DND-41 (cell line): Measurements from ENCODE around the gene FAM193B.

Experiments used
- ATAC-seq: fragments of 200-7000 bp; cut with Tn5 transposase; 3 replicates; pipeline ENCODE4 v1.9.1; 2021; ENCODE audit warnings: low read depth; ENCODE audit not compliant: insufficient read depth
- DNase-seq: peaks from one replicate; pipeline ENCODE4 v3.0.0-alpha.2; 2020
- H2AFZ ChIP-seq: 2 replicates; pipeline ENCODE4 v1.6.0; 2012; ENCODE audit warnings: low read depth, low read length
- H3K27ac ChIP-seq: 2 replicates; pipeline ENCODE4 v1.5.1; 2012; ENCODE audit warnings: low read length, inconsistent platforms
- H3K27me3 ChIP-seq: fragments of 200-600 bp; sonication (generic); 2 replicates; pipeline ENCODE4 v1.6.0; 2012; ENCODE audit warnings: low read length, mild to moderate bottlenecking, inconsistent platforms; ENCODE audit not compliant: insufficient read depth, poor library complexity
- H3K36me3 ChIP-seq: 2 replicates; pipeline ENCODE4 v1.5.1; 2012; ENCODE audit warnings: low read length, inconsistent platforms; ENCODE audit not compliant: insufficient read depth
- H3K4me1 ChIP-seq: 2 replicates; pipeline ENCODE4 v1.5.1; 2012; ENCODE audit warnings: mild to moderate bottlenecking, low read length; ENCODE audit not compliant: insufficient read depth
- H3K4me2 ChIP-seq: 2 replicates; pipeline ENCODE4 v1.6.0; 2012; ENCODE audit warnings: mild to moderate bottlenecking, moderate library complexity, low read length, inconsistent platforms; ENCODE audit not compliant: insufficient read depth
- H3K4me3 ChIP-seq, 2 experiments: fragments of 200-600 bp in 1 of 2; shearing (Covaris generic) in 1 of 2; 2 replicates each; pipeline ENCODE4 v1.5.1; 2012 to 2016; ENCODE audit warnings: inconsistent platforms in 2 of 2, low read length in 2 of 2, mild to moderate bottlenecking in 2 of 2, low read depth in 1 of 2, moderate library complexity in 1 of 2
- H3K79me2 ChIP-seq: 2 replicates; pipeline ENCODE4 v1.6.0; 2012; ENCODE audit warnings: low read length, inconsistent platforms; ENCODE audit not compliant: insufficient read depth
- H3K9ac ChIP-seq: 2 replicates; pipeline ENCODE4 v1.6.0; 2012; ENCODE audit warnings: low read depth, mild to moderate bottlenecking, inconsistent platforms, low read length, moderate library complexity
- H3K9me3 ChIP-seq: 2 replicates; pipeline ENCODE4 v1.5.1; 2012; ENCODE audit warnings: low read length, moderate library complexity, mild to moderate bottlenecking, inconsistent platforms; ENCODE audit not compliant: insufficient read depth, severe bottlenecking
- H4K20me1 ChIP-seq: 2 replicates; pipeline ENCODE4 v1.6.0; 2012; ENCODE audit warnings: low read length; ENCODE audit not compliant: insufficient read depth
- EZH2 ChIP-seq: IDR thresholded peaks from 3 replicates; pipeline ENCODE4 v1.6.1; 2012; ENCODE audit warnings: borderline replicate concordance, low read depth, mild to moderate bottlenecking, moderate library complexity, low read length, inconsistent platforms; ENCODE audit not compliant: severe bottlenecking
- TF ChIP-seq, protein P1 (sequence below): IDR thresholded peaks from 2 replicates; pipeline ENCODE4 v1.5.1; 2012; ENCODE audit warnings: borderline replicate concordance, low read length, moderate library complexity, mild to moderate bottlenecking; ENCODE audit not compliant: poor library complexity, severe bottlenecking; ENCODE audit errors: extremely low read depth

Gene FAM193B

DNA sequence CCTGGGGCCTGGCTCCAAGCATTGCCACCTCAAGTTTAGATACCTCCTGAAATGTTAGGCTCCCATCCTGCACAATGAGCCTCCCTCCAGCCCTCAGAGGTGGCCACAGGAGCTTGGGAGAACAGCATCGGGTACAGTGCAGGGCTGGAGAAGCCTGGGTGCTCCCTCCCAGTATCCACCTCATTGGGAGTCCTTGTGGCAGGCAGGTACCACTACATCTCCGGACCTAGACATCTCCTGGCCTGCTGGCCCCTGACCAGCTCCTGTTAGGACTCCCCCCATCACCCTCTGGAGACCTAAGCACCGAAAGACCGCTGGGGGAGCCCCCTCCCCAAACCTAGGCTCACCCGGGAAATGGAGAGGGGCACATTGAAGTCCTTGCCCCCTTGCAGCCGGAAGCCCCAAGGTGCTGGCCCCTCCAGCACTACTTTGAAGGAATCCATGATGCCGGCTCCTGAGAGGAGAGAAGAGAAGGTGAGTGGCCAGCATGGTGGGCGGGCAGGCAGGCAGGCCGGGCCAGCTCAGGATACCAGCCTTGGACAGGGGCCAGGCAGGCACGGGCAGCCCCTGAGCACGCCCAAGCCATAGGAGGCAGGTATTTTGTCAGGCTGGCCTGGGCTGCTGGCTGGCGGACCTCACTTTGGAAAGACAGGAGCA, 58.2 kb downstream of the FAM193B start:
- Histone ChIP-seq H3K9ac (peak overlapping the region; percentile 66; the same call in 1 of the 2 replicates), H3K27me3 (no peaks in the 10 kb centered on the region), H3K4me3 (peak overlapping the region in 1 of 2 experiments; percentile 66; a peak in 2 of 4 replicates), H3K79me2 (no peaks in the 10 kb centered on the region), H3K4me1 (peaks cover 24% of the 10 kb centered on the region), H3K27ac (no peak overlapping the region), H2AFZ (no peak overlapping the region), H4K20me1 (peaks cover 1% of the 10 kb centered on the region; the same call in 1 of the 2 replicates), H3K4me2 (peak overlapping the region; percentile 94), H3K9me3 (no peaks in the 10 kb centered on the region), H3K36me3 (no peaks in the 10 kb centered on the region)
- ATAC-seq: no peak
- TF ChIP-seq EZH2: no peak
- TF ChIP-seq, protein P1, sequence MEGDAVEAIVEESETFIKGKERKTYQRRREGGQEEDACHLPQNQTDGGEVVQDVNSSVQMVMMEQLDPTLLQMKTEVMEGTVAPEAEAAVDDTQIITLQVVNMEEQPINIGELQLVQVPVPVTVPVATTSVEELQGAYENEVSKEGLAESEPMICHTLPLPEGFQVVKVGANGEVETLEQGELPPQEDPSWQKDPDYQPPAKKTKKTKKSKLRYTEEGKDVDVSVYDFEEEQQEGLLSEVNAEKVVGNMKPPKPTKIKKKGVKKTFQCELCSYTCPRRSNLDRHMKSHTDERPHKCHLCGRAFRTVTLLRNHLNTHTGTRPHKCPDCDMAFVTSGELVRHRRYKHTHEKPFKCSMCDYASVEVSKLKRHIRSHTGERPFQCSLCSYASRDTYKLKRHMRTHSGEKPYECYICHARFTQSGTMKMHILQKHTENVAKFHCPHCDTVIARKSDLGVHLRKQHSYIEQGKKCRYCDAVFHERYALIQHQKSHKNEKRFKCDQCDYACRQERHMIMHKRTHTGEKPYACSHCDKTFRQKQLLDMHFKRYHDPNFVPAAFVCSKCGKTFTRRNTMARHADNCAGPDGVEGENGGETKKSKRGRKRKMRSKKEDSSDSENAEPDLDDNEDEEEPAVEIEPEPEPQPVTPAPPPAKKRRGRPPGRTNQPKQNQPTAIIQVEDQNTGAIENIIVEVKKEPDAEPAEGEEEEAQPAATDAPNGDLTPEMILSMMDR: no peak
- DNase-seq: no peak

DNA sequence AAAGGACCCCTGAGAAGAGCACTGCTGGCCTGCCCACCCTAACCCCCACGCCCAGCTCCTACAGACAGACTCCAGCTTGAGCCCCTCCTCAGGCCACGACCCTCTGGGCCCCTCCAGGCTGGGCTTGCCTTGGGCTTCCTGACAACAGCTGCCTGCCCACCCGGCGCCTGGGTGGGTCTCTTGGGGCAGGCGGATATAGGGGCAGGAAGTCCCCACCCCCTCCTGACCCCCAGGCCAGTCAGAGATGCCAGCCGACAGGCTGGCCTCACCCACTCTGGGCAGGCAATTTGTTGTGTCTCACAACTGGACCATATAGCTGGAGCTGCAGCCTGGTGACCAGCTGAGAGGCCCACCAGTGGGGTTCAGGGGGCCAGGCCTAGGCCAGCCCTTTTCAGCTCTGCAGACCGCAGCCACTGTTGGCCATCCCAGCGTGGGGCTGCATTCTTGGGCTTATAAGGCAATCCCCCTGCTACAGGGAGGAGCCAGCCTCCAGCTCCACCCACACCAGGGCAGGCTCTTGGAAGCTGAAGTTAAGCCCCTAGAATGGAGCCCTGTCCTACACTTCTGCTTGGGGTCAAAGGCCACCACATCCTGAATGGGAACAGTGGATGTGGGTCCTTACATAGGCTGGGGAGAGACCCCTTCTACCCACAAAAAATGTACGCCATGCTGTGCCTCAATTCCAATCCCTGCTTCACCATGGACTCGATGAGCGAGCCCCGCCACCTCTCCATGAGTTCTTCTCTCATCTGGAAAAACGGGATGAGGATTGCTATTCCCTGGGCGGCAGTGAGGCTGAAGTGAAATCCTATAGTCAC, 58.9 kb downstream of the FAM193B start:
- ATAC-seq (no peak), DNase-seq (no peak)
- Histone ChIP-seq H2AFZ (no peak overlapping the region), H3K79me2 (no peaks in the 10 kb centered on the region), H4K20me1 (no peaks in the 10 kb centered on the region), H3K27me3 (no peaks in the 10 kb centered on the region), H3K9me3 (no peaks in the 10 kb centered on the region), H3K27ac (no peak overlapping the region), H3K4me2 (peak overlapping the region; percentile 94; the same call in 1 of the 2 replicates), H3K36me3 (no peaks in the 10 kb centered on the region), H3K9ac (no peak overlapping the region), H3K4me3 (no peak overlapping the region), H3K4me1 (peaks cover 20% of the 10 kb centered on the region)
- TF ChIP-seq, protein P1: no peak
- no peak for TF ChIP-seq EZH2

DNA sequence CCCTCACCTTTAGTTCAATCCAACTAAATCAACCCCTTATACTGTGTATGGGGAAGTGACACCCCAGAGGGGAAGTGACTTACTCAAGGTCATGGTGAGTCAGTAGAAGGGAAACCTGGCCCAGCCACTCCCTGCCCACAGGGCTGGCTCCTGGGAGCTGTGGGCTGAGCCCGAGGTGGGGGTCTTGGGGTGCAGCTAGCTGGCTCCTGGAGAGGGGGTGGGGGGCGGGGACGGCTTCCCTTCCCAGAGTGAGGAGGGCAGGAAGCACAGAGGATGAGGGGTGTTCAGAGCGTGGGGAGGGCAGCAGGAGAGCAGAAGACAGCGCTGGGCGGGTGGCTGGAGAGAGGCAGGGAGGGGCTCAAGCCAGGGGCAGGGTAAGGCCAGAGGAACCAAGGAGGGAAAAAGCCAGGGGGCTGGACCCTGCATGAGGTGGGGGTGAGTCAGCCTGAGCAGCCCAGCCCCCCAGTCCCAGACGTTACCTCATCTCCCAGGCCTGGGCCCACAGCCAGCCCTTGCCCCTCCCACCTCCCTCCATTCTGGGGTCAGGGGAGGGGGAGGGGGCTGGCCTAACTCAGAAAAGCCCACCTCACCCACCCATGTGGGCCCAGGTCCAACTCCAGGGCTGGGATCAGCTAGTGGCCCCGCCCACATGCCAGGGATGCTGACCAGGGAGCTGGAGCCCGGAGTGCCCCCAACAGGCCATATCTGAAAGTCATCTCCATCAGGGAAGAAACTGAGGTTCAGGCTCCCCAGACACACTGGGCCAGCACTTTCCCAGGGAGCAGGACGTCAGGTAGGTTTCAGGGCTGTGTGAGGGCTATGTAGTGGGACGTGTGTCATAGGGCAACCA, 59.8 kb downstream of the FAM193B start:
- Histone ChIP-seq H3K9ac (no peak overlapping the region), H3K27me3 (no peaks in the 10 kb centered on the region), H3K9me3 (no peaks in the 10 kb centered on the region), H3K4me2 (no peak overlapping the region), H3K36me3 (no peaks in the 10 kb centered on the region), H2AFZ (no peak overlapping the region), H3K4me3 (no peak overlapping the region), H3K4me1 (peaks cover 20% of the 10 kb centered on the region), H3K27ac (no peak overlapping the region), H3K79me2 (no peaks in the 10 kb centered on the region), H4K20me1 (no peaks in the 10 kb centered on the region)
- DNase-seq (no peak), ATAC-seq (no peak)
- TF ChIP-seq EZH2: no peak
- TF ChIP-seq, protein P1: peak; percentile 26
